CD4-positive, alpha-beta memory T cell (primary cell): Measurements from ENCODE around the gene CLIC3. TPM values are rescaled to one million over a fixed set of nuclear protein-coding genes. Genes with fewer than 3 reads are reported as not detected.

Experiments
- CTCF ChIA-PET: fragments of 350-600 bp; sonication (Branson Sonifier 250); formaldehyde crosslinking; loops from one replicate; lab custom pipeline; 2021; ENCODE audit warnings: inconsistent platforms; ENCODE audit not compliant: partially characterized antibody; lab: Charles Lee
- POLR2A ChIA-PET: fragments of 350-600 bp; sonication (Branson Sonifier 250); formaldehyde crosslinking; loops from one replicate; lab custom pipeline; 2021; ENCODE audit not compliant: partially characterized antibody; lab: Charles Lee
- DNase-seq, 5 donors: peaks; one replicate each; pipeline versions ENCODE4 v3.0.0 to v3.0.0-alpha.2; 2020 to 2022; ENCODE audit warnings: mixed read lengths in 1 of 5
- H3K27ac ChIP-seq: one replicate; pipeline ENCODE4 v1.7.0; 2013; ENCODE audit warnings: low read depth, low read length
- H3K27me3 ChIP-seq: 2 replicates; pipeline ENCODE4 v1.7.0; 2013; ENCODE audit warnings: mild to moderate bottlenecking, low read length, moderate library complexity; ENCODE audit not compliant: insufficient read depth
- H3K36me3 ChIP-seq: 2 replicates; pipeline ENCODE4 v1.7.0; 2013; ENCODE audit warnings: mild to moderate bottlenecking, low read length, moderate library complexity; ENCODE audit not compliant: insufficient read depth
- H3K4me1 ChIP-seq: 2 replicates; pipeline ENCODE4 v1.7.0; 2013; ENCODE audit warnings: mild to moderate bottlenecking, low read length, moderate library complexity; ENCODE audit not compliant: insufficient read depth
- H3K4me3 ChIP-seq, 2 donors: one replicate each; pipeline ENCODE4 v1.7.0; 2013; ENCODE audit warnings: low read length in 2 of 2, mild to moderate bottlenecking in 1 of 2
- H3K9me3 ChIP-seq, 2 donors: one replicate each; pipeline ENCODE4 v1.7.0; 2013; ENCODE audit warnings: low read length in 2 of 2, control low read depth in 1 of 2; ENCODE audit not compliant: control insufficient read depth in 1 of 2
- H3K27ac Mint-ChIP-seq, 7 donors: one replicate each; pipeline ENCODE4 v1.8.0; 2020 to 2021; ENCODE audit warnings: mixed read lengths in 7 of 7, mild to moderate bottlenecking in 6 of 7, inconsistent platforms in 3 of 7, moderate library complexity in 3 of 7
- H3K27me3 Mint-ChIP-seq, 2 donors: one replicate each; pipeline ENCODE4 v1.8.0; 2020 to 2021; ENCODE audit warnings: mixed read lengths in 2 of 2
- H3K36me3 Mint-ChIP-seq, 2 donors: one replicate each; pipeline ENCODE4 v1.8.0; 2020 to 2021; ENCODE audit warnings: mixed read lengths in 2 of 2, inconsistent platforms in 1 of 2, mild to moderate bottlenecking in 1 of 2
- H3K4me1 Mint-ChIP-seq, 4 donors: one replicate each; pipeline ENCODE4 v1.8.0; 2020 to 2021; ENCODE audit warnings: mixed read lengths in 4 of 4, mild to moderate bottlenecking in 1 of 4
- H3K4me3 Mint-ChIP-seq, 8 donors: one replicate each; pipeline ENCODE4 v1.8.0; 2020 to 2021; ENCODE audit warnings: mixed read lengths in 8 of 8, mild to moderate bottlenecking in 7 of 8, moderate library complexity in 6 of 8, inconsistent platforms in 3 of 8
- H3K9me3 Mint-ChIP-seq, 8 donors: one replicate each; pipeline ENCODE4 v1.8.0; 2020 to 2021; ENCODE audit warnings: mixed read lengths in 8 of 8, mild to moderate bottlenecking in 5 of 8, inconsistent platforms in 3 of 8, moderate library complexity in 1 of 8
- intact Hi-C: fragments of 100-400 bp; cut with micrococcal nuclease; formaldehyde crosslinking; loops from one replicate; pipeline ENCODE4 v1.15.1; 2023
- polyA plus RNA-seq, 2 donors: library from polyadenylated mRNA; unstranded; fragments of 300-500 nt; fragmentation: Illumina TruSeq; gene quantifications; one replicate each; pipeline ENCODE4 v1.2.3, GENCODE V29; 2021
- total RNA-seq, 2 experiments: library from RNA; stranded (reverse); gene quantifications; one replicate each; pipeline ENCODE4 v1.2.3, GENCODE V29; 2021

CLIC3 gene
- total and polyA plus RNA-seq, 4 experiments from 2014 or later: 3.1 to 7.8 (median 4.4) TPM

GRCh38 chr9:137017791-137018497, 21.6 kb upstream of the CLIC3 start:
- Mint-ChIP-seq H3K36me3 (peaks cover 5 to 15% of the 10 kb centered on the region in 2 donors), H3K27me3 (no peaks in the 10 kb centered on the region), H3K4me1 (peaks cover 1 to 5% (median 4%) of the 10 kb centered on the region in 4 donors), H3K4me3 (no peak overlapping the region), H3K27ac (no peak overlapping the region), H3K9me3 (peaks cover 0 to 3% (median 0%) of the 10 kb centered on the region in 8 donors)
- Histone ChIP-seq H3K4me3 (no peak overlapping the region), H3K4me1 (no peaks in the 10 kb centered on the region), H3K9me3 (no peaks in the 10 kb centered on the region), H3K27ac (no peak overlapping the region), H3K36me3 (peaks cover 8% of the 10 kb centered on the region), H3K27me3 (no peaks in the 10 kb centered on the region)
- intact Hi-C loops: no loop called here
- POLR2A ChIA-PET: interaction anchor here (0.8 kb wide), 1 partner anchor 24 kb away, joined by 4 read pairs; no protein-coding TSS in a partner anchor
- CTCF ChIA-PET: interaction anchor here (1.5 kb wide), 3 partner anchors 12 to 16 kb away, joined by 3 read pairs; no protein-coding TSS in a partner anchor
- no peak for DNase-seq

GRCh38 chr9:137017071-137017470, 20.7 kb upstream of the CLIC3 start:
- peak overlapping the region in 1 of 7 donors; percentile 40 for H3K27ac Mint-ChIP-seq

GRCh38 chr9:137016436-137016835, 20.1 kb upstream of the CLIC3 start:
- Histone ChIP-seq H3K4me1 (no peaks in the 10 kb centered on the region), H3K4me3 (no peak overlapping the region), H3K27me3 (no peaks in the 10 kb centered on the region), H3K9me3 (no peaks in the 10 kb centered on the region), H3K36me3 (peaks cover 8% of the 10 kb centered on the region), H3K27ac (no peak overlapping the region)
- intact Hi-C loops: no loop called here
- ChIA-PET POLR2A (no interaction called here), CTCF (interaction anchor here (1.5 to 3.2 kb wide), 2 partner anchors 12 to 15 kb away, joined by 3 to 9 read pairs; partner anchors contain the start of gene ABCA2)
- no peak for DNase-seq
- no peak overlapping the region for H3K4me3 Mint-ChIP-seq
- no peaks in the 10 kb centered on the region for H3K9me3 Mint-ChIP-seq
- no peaks in the 10 kb centered on the region for H3K4me1 Mint-ChIP-seq
- no peak overlapping the region for H3K27ac Mint-ChIP-seq
- no peaks in the 10 kb centered on the region for H3K27me3 Mint-ChIP-seq
- H3K36me3 Mint-ChIP-seq: peaks cover 0 to 16% of the 10 kb centered on the region in 2 donors

More at GRCh38 chr9:137017071-137017470, 20.7 kb upstream of the CLIC3 start:
- intact Hi-C loops: no loop called here
- no peaks in the 10 kb centered on the region for H3K27me3 ChIP-seq
- H3K27ac ChIP-seq: no peak overlapping the region
- H3K27me3 Mint-ChIP-seq: no peaks in the 10 kb centered on the region
- H3K9me3 Mint-ChIP-seq: peaks cover 0 to 3% (median 0%) of the 10 kb centered on the region in 8 donors
- no peak overlapping the region for H3K4me3 ChIP-seq
- ChIA-PET POLR2A (interaction anchor here (0.8 kb wide), 1 partner anchor 23 kb away, joined by 4 read pairs; no protein-coding TSS in a partner anchor), CTCF (interaction anchor here (1.5 kb wide), 1 partner anchor 16 kb away, joined by 3 read pairs; no protein-coding TSS in a partner anchor)
- H3K4me1 ChIP-seq: no peaks in the 10 kb centered on the region
- no peak for DNase-seq
- H3K36me3 ChIP-seq: peaks cover 8% of the 10 kb centered on the region
- no peaks in the 10 kb centered on the region for H3K9me3 ChIP-seq
- peaks cover 3 to 16% of the 10 kb centered on the region in 2 donors for H3K36me3 Mint-ChIP-seq
- H3K4me1 Mint-ChIP-seq: peaks cover under 1 to 3% (median 2%) of the 10 kb centered on the region in 4 donors
- no peak overlapping the region for H3K4me3 Mint-ChIP-seq

GRCh38 chr9:137015976-137016375, 19.6 kb upstream of the CLIC3 start:
- Mint-ChIP-seq H3K4me3 (no peak overlapping the region), H3K36me3 (peaks cover 0 to 18% of the 10 kb centered on the region in 2 donors), H3K9me3 (no peaks in the 10 kb centered on the region), H3K27me3 (no peaks in the 10 kb centered on the region), H3K4me1 (no peaks in the 10 kb centered on the region), H3K27ac (no peak overlapping the region)
- DNase-seq: no peak
- Histone ChIP-seq H3K27ac (no peak overlapping the region), H3K4me1 (no peaks in the 10 kb centered on the region), H3K9me3 (no peaks in the 10 kb centered on the region), H3K36me3 (peaks cover 8% of the 10 kb centered on the region), H3K4me3 (no peak overlapping the region), H3K27me3 (no peaks in the 10 kb centered on the region)
- intact Hi-C loops: no loop called here
- CTCF ChIA-PET: interaction anchor here (3.2 kb wide), 1 partner anchor 13 kb away, joined by 9 read pairs; the partner anchor contains the start of gene ABCA2
- POLR2A ChIA-PET: no interaction called here

GRCh38 chr9:137015540-137015930, 19.2 kb upstream of the CLIC3 start:
- Histone ChIP-seq H3K4me3 (no peak overlapping the region), H3K36me3 (peaks cover 8% of the 10 kb centered on the region), H3K4me1 (no peaks in the 10 kb centered on the region), H3K27ac (no peak overlapping the region), H3K27me3 (no peaks in the 10 kb centered on the region), H3K9me3 (no peaks in the 10 kb centered on the region)
- peaks cover 0 to 18% of the 10 kb centered on the region in 2 donors for H3K36me3 Mint-ChIP-seq
- DNase-seq: no peak
- no peaks in the 10 kb centered on the region for H3K27me3 Mint-ChIP-seq
- no peaks in the 10 kb centered on the region for H3K9me3 Mint-ChIP-seq
- no peaks in the 10 kb centered on the region for H3K4me1 Mint-ChIP-seq
- no peak overlapping the region for H3K4me3 Mint-ChIP-seq
- H3K27ac Mint-ChIP-seq: no peak overlapping the region
- intact Hi-C loops: no loop called here
- POLR2A ChIA-PET: no interaction called here
- CTCF ChIA-PET: interaction anchor here (3.2 kb wide), 1 partner anchor 13 kb away, joined by 9 read pairs; the partner anchor contains the start of gene ABCA2

- peaks cover 0 to 18% of the 10 kb centered on the region in 2 donors for H3K36me3 Mint-ChIP-seq
- POLR2A ChIA-PET: interaction anchor here (0.9 kb wide), 1 partner anchor 10 kb away, joined by 3 read pairs; no protein-coding TSS in a partner anchor
- Histone ChIP-seq H3K27ac (no peak overlapping the region), H3K9me3 (no peaks in the 10 kb centered on the region), H3K4me3 (no peak overlapping the region), H3K4me1 (no peaks in the 10 kb centered on the region), H3K27me3 (no peaks in the 10 kb centered on the region), H3K36me3 (peaks cover 8% of the 10 kb centered on the region)
- H3K9me3 Mint-ChIP-seq: no peaks in the 10 kb centered on the region
- intact Hi-C loops: no loop called here
- no peaks in the 10 kb centered on the region for H3K4me1 Mint-ChIP-seq
- H3K4me3 Mint-ChIP-seq: no peak overlapping the region
- DNase-seq: no peak
- no peak overlapping the region for H3K27ac Mint-ChIP-seq
- CTCF ChIA-PET: interaction anchor here (3.2 kb wide), 1 partner anchor 14 kb away, joined by 9 read pairs; the partner anchor contains the start of gene ABCA2
- H3K27me3 Mint-ChIP-seq: no peaks in the 10 kb centered on the region
Measured at GRCh38 chr9:137014776-137015539, 18.6 kb upstream of the CLIC3 start.
